Glutamatergic neuron (in vitro differentiated cells): ENCODE data around the gene CDC14A. TPM values are rescaled to one million over a fixed set of nuclear protein-coding genes. Genes with fewer than 3 reads are reported as not detected.
A peak's percentile ranks its signal among the peaks of the same experiment; 100 is the strongest.

ENCODE experiments used
- DNase-seq: peaks from one replicate; pipeline ENCODE4 v3.0.0; 2022
- H3K27ac Mint-ChIP-seq: one replicate; pipeline ENCODE4 v1.8.0; 2020; ENCODE audit warnings: mild to moderate bottlenecking, mixed read lengths, inconsistent platforms; ENCODE audit not compliant: unreplicated experiment
- H3K27me3 Mint-ChIP-seq: one replicate; pipeline ENCODE4 v1.8.0; 2020; ENCODE audit warnings: mild to moderate bottlenecking, moderate library complexity, mixed read lengths, inconsistent platforms; ENCODE audit not compliant: unreplicated experiment
- H3K36me3 Mint-ChIP-seq: one replicate; pipeline ENCODE4 v1.8.0; 2020; ENCODE audit warnings: mild to moderate bottlenecking, mixed read lengths, inconsistent platforms; ENCODE audit not compliant: unreplicated experiment
- H3K4me1 Mint-ChIP-seq: one replicate; pipeline ENCODE4 v1.8.0; 2020; ENCODE audit warnings: mild to moderate bottlenecking, low read depth, mixed read lengths, inconsistent platforms; ENCODE audit not compliant: unreplicated experiment
- H3K4me3 Mint-ChIP-seq: one replicate; pipeline ENCODE4 v1.8.0; 2020; ENCODE audit warnings: mild to moderate bottlenecking, mixed read lengths, inconsistent platforms; ENCODE audit not compliant: unreplicated experiment
- H3K9me3 Mint-ChIP-seq: one replicate; pipeline ENCODE4 v1.8.0; 2020; ENCODE audit warnings: mild to moderate bottlenecking, moderate library complexity, mixed read lengths, inconsistent platforms; ENCODE audit not compliant: unreplicated experiment
- CTCF ChIP-seq: fragments of 200-600 bp; sonication (generic); IDR thresholded peaks from one replicate; pipeline ENCODE4 v1.5.0; 2021; ENCODE audit not compliant: partially characterized antibody, unreplicated experiment
- total RNA-seq: library from RNA; stranded (reverse); fragmentation: NEBNext Ultra II Directional; extraction: Animal tissue kit (Norgen Biotek cat#: 25700); gene quantifications from one replicate; pipeline ENCODE4 v1.2.1, GENCODE V29; 2021; ENCODE audit not compliant: unreplicated experiment

Gene CDC14A
- total RNA-seq, 1 donor from 2014 or later: 9.2 TPM

GRCh38 chr1:100347009-100347966 lies 5.0 kb upstream of the CDC14A start:
- Mint-ChIP-seq H3K4me3 (no peak overlapping the region), H3K36me3 (no peaks in the 10 kb centered on the region), H3K27me3 (peaks cover 9% of the 10 kb centered on the region), H3K27ac (no peak overlapping the region), H3K9me3 (peaks cover 6% of the 10 kb centered on the region), H3K4me1 (no peaks in the 10 kb centered on the region)
- no peak for TF ChIP-seq CTCF
- no peak for DNase-seq

- no peak for DNase-seq
- no peak for TF ChIP-seq CTCF
- Mint-ChIP-seq H3K27ac (no peak overlapping the region), H3K27me3 (peaks cover 13% of the 10 kb centered on the region), H3K4me3 (no peak overlapping the region), H3K36me3 (no peaks in the 10 kb centered on the region), H3K4me1 (peaks cover 2% of the 10 kb centered on the region), H3K9me3 (peaks cover 15% of the 10 kb centered on the region)
Observed at GRCh38 chr1:100348549-100349144, 3.7 kb upstream of the CDC14A start.

GRCh38 chr1:100349246-100349645 lies 3.1 kb upstream of the CDC14A start:
- peaks cover 13% of the 10 kb centered on the region for H3K27me3 Mint-ChIP-seq
- no peak overlapping the region for H3K27ac Mint-ChIP-seq
- H3K36me3 Mint-ChIP-seq: no peaks in the 10 kb centered on the region
- H3K4me1 Mint-ChIP-seq: peaks cover 6% of the 10 kb centered on the region
- no peak overlapping the region for H3K4me3 Mint-ChIP-seq
- H3K9me3 Mint-ChIP-seq: peaks cover 17% of the 10 kb centered on the region
- DNase-seq: no peak
- no peak for TF ChIP-seq CTCF

- Mint-ChIP-seq H3K4me3 (peak overlapping the region; percentile 99), H3K27me3 (peaks cover 13% of the 10 kb centered on the region), H3K36me3 (no peaks in the 10 kb centered on the region), H3K9me3 (peaks cover 17% of the 10 kb centered on the region), H3K4me1 (peaks cover 18% of the 10 kb centered on the region), H3K27ac (peak overlapping the region; percentile 99)
- DNase-seq: no peak
- TF ChIP-seq CTCF: no peak
Observed at GRCh38 chr1:100350787-100351094, 1.6 kb upstream of the CDC14A start.
